ENCODE measurements around the gene TENM3. TPM values are rescaled to one million over a fixed set of nuclear protein-coding genes. Genes with fewer than 3 reads are reported as not detected.

Gene TENM3
- total and polyA plus RNA-seq, 10 of the 15 experiments (the other 5 are each of a cell fraction or from before 2014, with no cell fraction given): 0.01 to 1.7 (median 0.08) TPM; not detected in 2

- TF ChIP-seq, protein P1, sequence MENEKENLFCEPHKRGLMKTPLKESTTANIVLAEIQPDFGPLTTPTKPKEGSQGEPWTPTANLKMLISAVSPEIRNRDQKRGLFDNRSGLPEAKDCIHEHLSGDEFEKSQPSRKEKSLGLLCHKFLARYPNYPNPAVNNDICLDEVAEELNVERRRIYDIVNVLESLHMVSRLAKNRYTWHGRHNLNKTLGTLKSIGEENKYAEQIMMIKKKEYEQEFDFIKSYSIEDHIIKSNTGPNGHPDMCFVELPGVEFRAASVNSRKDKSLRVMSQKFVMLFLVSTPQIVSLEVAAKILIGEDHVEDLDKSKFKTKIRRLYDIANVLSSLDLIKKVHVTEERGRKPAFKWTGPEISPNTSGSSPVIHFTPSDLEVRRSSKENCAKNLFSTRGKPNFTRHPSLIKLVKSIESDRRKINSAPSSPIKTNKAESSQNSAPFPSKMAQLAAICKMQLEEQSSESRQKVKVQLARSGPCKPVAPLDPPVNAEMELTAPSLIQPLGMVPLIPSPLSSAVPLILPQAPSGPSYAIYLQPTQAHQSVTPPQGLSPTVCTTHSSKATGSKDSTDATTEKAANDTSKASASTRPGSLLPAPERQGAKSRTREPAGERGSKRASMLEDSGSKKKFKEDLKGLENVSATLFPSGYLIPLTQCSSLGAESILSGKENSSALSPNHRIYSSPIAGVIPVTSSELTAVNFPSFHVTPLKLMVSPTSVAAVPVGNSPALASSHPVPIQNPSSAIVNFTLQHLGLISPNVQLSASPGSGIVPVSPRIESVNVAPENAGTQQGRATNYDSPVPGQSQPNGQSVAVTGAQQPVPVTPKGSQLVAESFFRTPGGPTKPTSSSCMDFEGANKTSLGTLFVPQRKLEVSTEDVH (IDR thresholded peaks at IDR 0.05; ENCODE audit: low read depth, partially characterized antibody): no peak
- no peak for TF ChIP-seq ETV6 (conservative IDR thresholded peaks at IDR 0.05 in 1 of 2, IDR thresholded peaks at IDR 0.05 in 1 of 2; ENCODE audit: borderline replicate concordance in 1 of 2, low read depth in 1 of 2)
- no peak for TF ChIP-seq EZH2 (IDR thresholded peaks at IDR 0.05; ENCODE audit: borderline replicate concordance, control insufficient read depth, low read depth, low read length)
- TF ChIP-seq SRF (IDR thresholded peaks at IDR 0.05; ENCODE audit: low read depth in 2 of 2, low read length in 2 of 2): no peak
These were observed 60.6 kb downstream of the TENM3 start (continued) for GRCh38 chr4:182303847-182304246.

DNA sequence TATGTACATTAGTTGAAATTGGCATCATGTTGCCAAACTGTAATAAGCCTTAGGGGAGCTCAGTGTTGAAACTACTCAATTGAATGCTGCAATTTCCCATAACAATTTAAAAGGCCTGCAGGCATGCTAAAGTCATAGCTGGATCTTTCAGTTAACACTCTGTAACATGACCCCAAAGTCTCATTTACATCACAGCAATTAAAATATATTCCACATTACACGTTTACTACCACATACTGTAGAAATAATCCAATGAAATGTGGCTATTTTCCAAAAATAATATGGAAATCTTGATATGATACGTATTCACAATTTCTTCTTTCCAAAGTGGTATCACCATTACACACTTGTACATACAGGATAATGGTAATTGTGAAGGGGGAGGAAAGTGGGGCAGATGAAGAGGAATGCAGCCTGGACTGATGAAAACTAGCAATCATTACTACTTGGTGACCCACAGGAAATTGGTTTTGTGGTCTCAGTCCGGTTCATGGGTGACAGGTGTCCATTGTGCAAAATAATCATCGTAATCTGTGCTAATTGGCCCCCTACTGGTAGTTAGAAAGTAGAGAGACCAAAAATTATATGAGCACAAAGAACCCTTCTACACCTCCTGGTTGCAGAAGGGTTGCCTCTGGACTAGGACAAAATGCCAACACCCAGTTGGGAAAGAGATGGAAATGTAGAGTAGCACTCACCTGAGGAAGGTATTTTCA is 63.7 kb downstream of the TENM3 start:
- Histone ChIP-seq H3K4me1 (ENCODE audit: control insufficient read depth, insufficient read depth, low read length) (no peaks in the 10 kb centered on the region), H3K9ac (ENCODE audit: control insufficient read depth, insufficient read depth, low read length) (no peak overlapping the region), H3K27me3 (replicated peaks in 1 of 2; ENCODE audit: control insufficient read depth in 2 of 2, insufficient read depth in 2 of 2, low read length in 1 of 2) (no peaks in the 10 kb centered on the region), H3K9me3 (replicated peaks; ENCODE audit: control insufficient read depth, insufficient read depth, low read length) (no peaks in the 10 kb centered on the region), H3K4me3 (no peak overlapping the region), H2AFZ (ENCODE audit: control insufficient read depth, low read depth, low read length) (no peak overlapping the region), H3K4me2 (ENCODE audit: control insufficient read depth, insufficient read depth) (no peak overlapping the region), H3K36me3 (ENCODE audit: control insufficient read depth in 2 of 2, insufficient read depth in 2 of 2, low read length in 1 of 2) (no peaks in the 10 kb centered on the region), H3K79me2 (ENCODE audit: control insufficient read depth, insufficient read depth, low read length) (no peaks in the 10 kb centered on the region), H3K27ac (ENCODE audit: control insufficient read depth, insufficient read depth) (no peak overlapping the region), H4K20me1 (ENCODE audit: control insufficient read depth, insufficient read depth) (no peaks in the 10 kb centered on the region)
- in situ Hi-C loops (cut with MboI) (no loop called here), intact Hi-C loops (cut with micrococcal nuclease; ENCODE audit: unreplicated experiment) (no loop called here)
- BruUV-seq (replicated peaks): no TSS peak
- 1% methylated on average over 4 of the region's 4 CpGs for WGBS (ENCODE audit: insufficient coverage, insufficient replicate concordance, low lambda C conversion rate, missing lambda C conversion rate)
- SMC1A ChIA-PET (ENCODE audit: uncharacterized antibody, unreplicated experiment): no interaction called here
- FAIRE-seq (no peak), DNase-seq (ENCODE audit: low read depth, low spot score) (no peak), ATAC-seq (peak; percentile 44)
- CTCF ChIA-PET: no interaction called here
- TF ChIP-seq CTCF (IDR thresholded peaks at IDR 0.05 in 2 of 3, conservative IDR thresholded peaks at IDR 0.05 in 1 of 3; ENCODE audit: control insufficient read depth in 2 of 3, extremely low read depth in 1 of 3, insufficient read depth in 1 of 3, low read depth in 3 of 3, low read length in 3 of 3) (peak in 1 of 3 experiments; percentile 20; a peak in 1 of 6 replicates), ZNF24 (IDR thresholded peaks at IDR 0.05) (no peak)
- POLR2A ChIA-PET: no interaction called here
- RAD21 ChIA-PET (ENCODE audit: unreplicated experiment): no interaction called here

All from GM12878 (cell line).